ENCODE results near the gene PTGDR.

DNA sequence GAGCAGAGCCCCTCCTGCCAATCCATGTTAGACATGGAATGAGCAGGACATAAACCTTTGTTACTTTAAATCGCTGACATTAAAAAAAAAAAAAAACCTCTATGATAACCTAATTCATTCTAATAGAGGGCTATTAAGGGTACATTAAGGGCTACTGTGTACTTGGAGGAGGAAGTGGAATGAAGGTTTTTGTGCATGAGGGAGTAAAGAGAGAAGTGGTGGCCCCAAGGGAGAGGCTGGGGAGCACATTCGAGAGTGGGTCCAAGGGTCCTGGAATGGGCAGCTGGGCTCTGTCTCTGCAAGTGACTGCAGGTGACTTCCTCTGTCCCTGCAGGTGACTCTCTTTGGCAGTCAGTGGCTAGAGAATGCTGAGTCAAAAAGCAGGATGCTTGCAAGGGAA, 32.1 kb upstream of the PTGDR start:
- TF ChIP-seq, protein P1, sequence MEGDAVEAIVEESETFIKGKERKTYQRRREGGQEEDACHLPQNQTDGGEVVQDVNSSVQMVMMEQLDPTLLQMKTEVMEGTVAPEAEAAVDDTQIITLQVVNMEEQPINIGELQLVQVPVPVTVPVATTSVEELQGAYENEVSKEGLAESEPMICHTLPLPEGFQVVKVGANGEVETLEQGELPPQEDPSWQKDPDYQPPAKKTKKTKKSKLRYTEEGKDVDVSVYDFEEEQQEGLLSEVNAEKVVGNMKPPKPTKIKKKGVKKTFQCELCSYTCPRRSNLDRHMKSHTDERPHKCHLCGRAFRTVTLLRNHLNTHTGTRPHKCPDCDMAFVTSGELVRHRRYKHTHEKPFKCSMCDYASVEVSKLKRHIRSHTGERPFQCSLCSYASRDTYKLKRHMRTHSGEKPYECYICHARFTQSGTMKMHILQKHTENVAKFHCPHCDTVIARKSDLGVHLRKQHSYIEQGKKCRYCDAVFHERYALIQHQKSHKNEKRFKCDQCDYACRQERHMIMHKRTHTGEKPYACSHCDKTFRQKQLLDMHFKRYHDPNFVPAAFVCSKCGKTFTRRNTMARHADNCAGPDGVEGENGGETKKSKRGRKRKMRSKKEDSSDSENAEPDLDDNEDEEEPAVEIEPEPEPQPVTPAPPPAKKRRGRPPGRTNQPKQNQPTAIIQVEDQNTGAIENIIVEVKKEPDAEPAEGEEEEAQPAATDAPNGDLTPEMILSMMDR (conservative IDR thresholded peaks at IDR 0.05), result no peak
- TF ChIP-seq EZH2 (IDR thresholded peaks at IDR 0.05; ENCODE audit: low read depth), result no peak

Data from PC-9 (cell line).